ENCODE measurements around the gene SMOC1. TPM values are rescaled to one million over a fixed set of nuclear protein-coding genes. Genes with fewer than 3 reads are reported as not detected.

The SMOC1 gene
- total RNA-seq, 1 experiment from 2014 or later, result 0.68 TPM

DNA sequence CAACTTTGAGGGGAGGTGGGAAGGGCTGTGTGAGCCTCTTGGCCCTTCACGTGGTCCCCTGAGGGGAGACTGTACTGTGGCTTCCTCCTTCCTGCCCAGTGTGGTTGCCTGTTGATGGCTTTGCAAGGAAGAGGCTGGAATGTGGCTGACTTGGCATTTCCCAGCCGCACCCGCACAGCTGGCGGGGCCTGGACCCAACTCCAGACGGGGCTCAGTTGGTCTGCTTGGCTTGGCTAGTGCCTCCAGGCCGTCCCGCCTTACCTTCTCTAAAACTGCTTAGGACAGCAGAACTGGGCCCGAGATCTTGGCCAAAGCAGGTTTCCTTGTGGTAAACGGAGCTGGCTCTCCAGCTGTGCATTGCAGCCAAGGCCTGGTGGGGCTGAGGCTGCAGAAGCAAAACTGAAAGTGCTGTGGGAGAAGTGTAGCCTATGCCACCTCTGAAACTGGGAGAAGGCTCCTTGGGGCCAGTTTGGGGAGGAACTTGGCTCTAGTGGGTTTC is 139.5 kb downstream of the SMOC1 start:
- no peak overlapping the region for H3K27ac Mint-ChIP-seq
- Histone ChIP-seq H4K8ac (replicated peaks; ENCODE audit: insufficient read length, low read depth, low read length) (no peak overlapping the region), H3T11ph (ENCODE audit: low read length) (no peak overlapping the region), H2AK5ac (ENCODE audit: insufficient read length, low read length) (no peak overlapping the region), H4K20me1 (ENCODE audit: control insufficient read depth, insufficient read depth, insufficient read length) (no peaks in the 10 kb centered on the region), H2BK12ac (ENCODE audit: insufficient read length, low read depth, low read length) (no peak overlapping the region), H4K5ac (ENCODE audit: insufficient read length, low read depth, low read length) (no peak overlapping the region), H3K9me3 (ENCODE audit: control insufficient read depth, low read depth, low read length) (no peaks in the 10 kb centered on the region), H3K79me2 (ENCODE audit: insufficient read depth, low read length) (no peaks in the 10 kb centered on the region), H3K4me2 (ENCODE audit: insufficient read depth, insufficient read length, low read length) (no peak overlapping the region), H3K9ac (ENCODE audit: extremely low read depth, insufficient read length, low read length) (no peak overlapping the region), H3K23me2 (ENCODE audit: insufficient read length, low read depth, low read length, poor library complexity, severe bottlenecking) (no peaks in the 10 kb centered on the region), H3K14ac (ENCODE audit: insufficient read depth, low read length) (no peak overlapping the region), H2BK120ac (ENCODE audit: low read depth, low read length, poor library complexity, severe bottlenecking) (no peak overlapping the region), H3K23ac (ENCODE audit: insufficient read length, low read depth, low read length) (no peak overlapping the region), H3K56ac (ENCODE audit: insufficient read length, low read depth, low read length) (no peak overlapping the region), H2BK20ac (ENCODE audit: low read depth, low read length, poor library complexity, severe bottlenecking) (no peak overlapping the region), H3K27me3 (ENCODE audit: insufficient read depth, low read length) (no peaks in the 10 kb centered on the region), H2BK5ac (ENCODE audit: insufficient read length, low read length) (no peak overlapping the region), H2AFZ (ENCODE audit: low read length) (no peak overlapping the region), H2BK15ac (ENCODE audit: low read depth, low read length) (no peak overlapping the region), H3K27ac (ENCODE audit: insufficient read length, low read depth, low read length) (no peak overlapping the region), H3K4ac (ENCODE audit: low read depth, low read length) (no peak overlapping the region), H3K18ac (ENCODE audit: insufficient read length, low read depth, low read length) (no peak overlapping the region), H3K79me1 (ENCODE audit: insufficient read depth, low read depth, low read length, poor library complexity, severe bottlenecking) (no peaks in the 10 kb centered on the region), H3K4me1 (ENCODE audit: insufficient read depth, low read length) (no peaks in the 10 kb centered on the region), H4K91ac (ENCODE audit: insufficient read length, low read depth, low read length) (no peak overlapping the region)
- DNase-seq, result no peak
- WGBS (ENCODE audit: extremely low coverage, insufficient read length, low lambda C conversion rate), result no CpG with 5 or more reads among the region's 9 CpGs
- H3K27me3 Mint-ChIP-seq (ENCODE audit: low read depth), result peaks cover 1% of the 10 kb centered on the region
- no peaks in the 10 kb centered on the region for H3K9me3 Mint-ChIP-seq
- no peaks in the 10 kb centered on the region for H3K36me3 Mint-ChIP-seq (ENCODE audit: insufficient read depth in 1 of 3, low read depth in 3 of 3)
- TF ChIP-seq, protein P1, sequence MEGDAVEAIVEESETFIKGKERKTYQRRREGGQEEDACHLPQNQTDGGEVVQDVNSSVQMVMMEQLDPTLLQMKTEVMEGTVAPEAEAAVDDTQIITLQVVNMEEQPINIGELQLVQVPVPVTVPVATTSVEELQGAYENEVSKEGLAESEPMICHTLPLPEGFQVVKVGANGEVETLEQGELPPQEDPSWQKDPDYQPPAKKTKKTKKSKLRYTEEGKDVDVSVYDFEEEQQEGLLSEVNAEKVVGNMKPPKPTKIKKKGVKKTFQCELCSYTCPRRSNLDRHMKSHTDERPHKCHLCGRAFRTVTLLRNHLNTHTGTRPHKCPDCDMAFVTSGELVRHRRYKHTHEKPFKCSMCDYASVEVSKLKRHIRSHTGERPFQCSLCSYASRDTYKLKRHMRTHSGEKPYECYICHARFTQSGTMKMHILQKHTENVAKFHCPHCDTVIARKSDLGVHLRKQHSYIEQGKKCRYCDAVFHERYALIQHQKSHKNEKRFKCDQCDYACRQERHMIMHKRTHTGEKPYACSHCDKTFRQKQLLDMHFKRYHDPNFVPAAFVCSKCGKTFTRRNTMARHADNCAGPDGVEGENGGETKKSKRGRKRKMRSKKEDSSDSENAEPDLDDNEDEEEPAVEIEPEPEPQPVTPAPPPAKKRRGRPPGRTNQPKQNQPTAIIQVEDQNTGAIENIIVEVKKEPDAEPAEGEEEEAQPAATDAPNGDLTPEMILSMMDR (conservative IDR thresholded peaks at IDR 0.05), result no peak
- H3K4me1 Mint-ChIP-seq, result peaks cover 9 to 13% of the 10 kb centered on the region in 2 experiments
- no peak overlapping the region for H3K4me3 Mint-ChIP-seq

Measured in H9 (cell line).